ENCODE results near the gene TARS3. TPM values are rescaled to one million over a fixed set of nuclear protein-coding genes. Genes with fewer than 3 reads are reported as not detected.
"Not testable (repeated sequence)": the region's sequence is repeated elsewhere in the genome, so short reads cannot be mapped to it uniquely, and the experiment has no call there.

TARS3 gene
- total RNA-seq, 4 donors from 2014 or later: 11.4 to 20.5 (median 15.3) TPM

- DNase-seq (ENCODE audit: low spot score) (no peak), ATAC-seq (ENCODE audit: low FRiP score) (no peak)
- TF ChIP-seq CTCF (IDR thresholded peaks at IDR 0.05): no peak
Observed at GRCh38 chr15:101667881-101668280, 56.4 kb downstream of the TARS3 start.

GRCh38 chr15:101664303-101664913 is 59.9 kb downstream of the TARS3 start:
- no peak for TF ChIP-seq CTCF (IDR thresholded peaks at IDR 0.05)
- no peak for ATAC-seq (ENCODE audit: low FRiP score)
- DNase-seq (ENCODE audit: low spot score): no peak

- no peak for TF ChIP-seq CTCF (IDR thresholded peaks at IDR 0.05)
- ATAC-seq (ENCODE audit: low FRiP score): no peak
- DNase-seq (ENCODE audit: low spot score): no peak
Observed at GRCh38 chr15:101662203-101662602, 62.1 kb downstream of the TARS3 start.

GRCh38 chr15:101660005-101660404 is 64.3 kb downstream of the TARS3 start:
- no peak for ATAC-seq (ENCODE audit: low FRiP score)
- TF ChIP-seq CTCF (IDR thresholded peaks at IDR 0.05): no peak

GRCh38 chr15:101657968-101658784 is 66.1 kb downstream of the TARS3 start:
- ATAC-seq (ENCODE audit: low FRiP score) (no peak), DNase-seq (ENCODE audit: low spot score) (no peak)
- TF ChIP-seq CTCF (IDR thresholded peaks at IDR 0.05): no peak

More at GRCh38 chr15:101660005-101660404, 64.3 kb downstream of the TARS3 start:
- DNase-seq (ENCODE audit: low spot score): no peak

- TF ChIP-seq CTCF (IDR thresholded peaks at IDR 0.05): no peak
- ATAC-seq (ENCODE audit: low FRiP score) (no peak), DNase-seq (ENCODE audit: low spot score) (no peak)
Observed at GRCh38 chr15:101657171-101657570, 67.1 kb downstream of the TARS3 start.

GRCh38 chr15:101654624-101655337 is 69.5 kb downstream of the TARS3 start:
- not testable (repeated sequence) for DNase-seq (ENCODE audit: low spot score); ATAC-seq (ENCODE audit: low FRiP score)
